GM18907 (cell line): ENCODE results near the gene CRYGN.

Source experiments
- ATAC-seq: cut with Tn5 transposase; IDR thresholded peaks from one replicate; pipeline ENCODE4 v1.9.1; 2021; ENCODE audit warnings: mild to moderate bottlenecking, moderate library complexity; ENCODE audit not compliant: unreplicated experiment

Gene CRYGN, protein sequence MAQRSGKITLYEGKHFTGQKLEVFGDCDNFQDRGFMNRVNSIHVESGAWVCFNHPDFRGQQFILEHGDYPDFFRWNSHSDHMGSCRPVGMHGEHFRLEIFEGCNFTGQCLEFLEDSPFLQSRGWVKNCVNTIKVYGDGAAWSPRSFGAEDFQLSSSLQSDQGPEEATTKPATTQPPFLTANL

DNA sequence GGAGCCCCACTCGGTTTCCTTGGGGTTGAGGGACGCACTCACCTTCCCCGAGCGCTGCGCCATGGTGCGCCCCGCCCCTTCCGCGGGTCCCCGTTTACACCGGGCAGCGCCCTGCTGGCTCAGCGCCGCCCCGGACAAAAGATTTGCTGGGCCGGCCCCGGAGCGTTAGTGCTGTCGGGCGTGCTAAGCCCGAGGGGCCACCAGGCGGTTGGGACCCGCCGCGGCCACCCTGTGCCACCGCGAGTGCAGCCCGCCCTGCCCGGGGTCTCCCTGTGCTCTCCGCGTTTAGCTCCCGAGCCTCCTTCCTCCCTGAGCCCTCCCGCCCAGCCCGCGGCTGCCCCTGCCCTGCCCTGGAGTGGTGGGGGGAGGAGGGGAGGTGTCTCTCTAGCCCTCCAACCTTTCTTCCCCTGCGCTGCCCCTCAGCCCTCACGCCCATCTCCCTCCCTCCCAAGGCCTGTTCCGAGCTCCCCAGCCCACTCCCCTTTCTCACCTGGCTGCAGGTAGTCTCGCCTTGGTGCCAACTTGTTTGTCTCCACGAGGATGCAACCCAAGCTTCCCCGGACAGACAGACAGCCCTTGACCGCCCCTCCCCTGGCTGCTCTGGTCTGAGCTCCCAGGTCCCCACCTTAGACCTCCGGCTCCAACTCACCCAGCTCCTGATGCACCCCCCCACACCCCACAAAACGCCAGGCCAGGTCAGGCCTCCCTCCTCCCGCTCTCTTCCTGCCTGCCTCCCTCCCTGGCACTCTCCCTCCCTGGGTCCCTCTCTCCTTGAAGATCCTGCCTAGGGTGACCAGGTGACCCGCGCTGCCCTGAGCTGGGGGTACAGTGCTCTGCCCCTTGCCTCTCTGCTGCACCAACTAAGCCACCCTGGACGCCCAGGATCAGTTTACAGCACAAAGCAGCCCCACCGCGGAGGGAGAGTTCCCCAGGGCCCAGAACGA lies at the start of gene CRYGN:
TSS of gene CRYGN (minus strand) at position 287 of the 944 bp plus-strand sequence. CDS start at position 63, 224 bp downstream.
- ATAC-seq, result no peak

DNA sequence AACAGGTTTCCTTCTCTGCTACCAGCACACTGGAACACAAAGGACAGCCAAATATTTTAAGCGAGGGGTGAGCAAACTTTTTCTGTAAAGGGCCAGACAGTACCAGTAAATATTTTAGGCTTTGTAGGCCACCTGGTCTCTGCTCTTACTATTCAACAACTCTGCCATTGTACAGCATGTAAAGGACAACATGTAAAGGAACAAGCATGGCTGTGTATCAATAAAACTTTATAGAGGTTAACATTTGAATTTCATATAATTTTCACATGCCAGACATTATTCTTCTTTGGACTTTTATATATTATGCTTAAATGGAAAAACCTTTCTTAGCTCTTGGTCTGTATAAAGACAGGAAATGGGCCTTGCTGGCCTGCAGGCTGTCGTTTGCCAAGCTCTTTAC lies 49.6 kb upstream of the CRYGN start:
- no peak for ATAC-seq

- no peak for ATAC-seq
These were observed 48.2 kb upstream of the CRYGN start for GRCh38 chr7:151488096-151488495.

GRCh38 chr7:151487228-151487627 lies 47.3 kb upstream of the CRYGN start:
- no peak for ATAC-seq

GRCh38 chr7:151486074-151486473 lies 46.1 kb upstream of the CRYGN start:
- ATAC-seq, result no peak

- ATAC-seq, result no peak
These were observed 45.2 kb upstream of the CRYGN start for GRCh38 chr7:151484971-151485707.

DNA sequence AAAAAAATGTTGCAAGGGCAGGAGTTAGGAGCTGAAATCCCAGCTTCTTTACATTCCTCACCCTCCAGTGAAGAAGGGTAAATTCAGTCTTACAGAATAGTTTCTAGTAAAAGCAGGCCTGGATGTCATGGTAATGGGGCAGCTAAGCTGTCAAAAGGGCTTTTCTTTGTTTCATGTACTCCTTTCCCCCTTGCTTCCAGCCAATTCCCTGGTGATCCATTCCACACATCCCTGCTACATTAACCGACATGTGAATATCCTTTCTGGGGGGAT lies 43.7 kb upstream of the CRYGN start:
- ATAC-seq, result no peak

DNA sequence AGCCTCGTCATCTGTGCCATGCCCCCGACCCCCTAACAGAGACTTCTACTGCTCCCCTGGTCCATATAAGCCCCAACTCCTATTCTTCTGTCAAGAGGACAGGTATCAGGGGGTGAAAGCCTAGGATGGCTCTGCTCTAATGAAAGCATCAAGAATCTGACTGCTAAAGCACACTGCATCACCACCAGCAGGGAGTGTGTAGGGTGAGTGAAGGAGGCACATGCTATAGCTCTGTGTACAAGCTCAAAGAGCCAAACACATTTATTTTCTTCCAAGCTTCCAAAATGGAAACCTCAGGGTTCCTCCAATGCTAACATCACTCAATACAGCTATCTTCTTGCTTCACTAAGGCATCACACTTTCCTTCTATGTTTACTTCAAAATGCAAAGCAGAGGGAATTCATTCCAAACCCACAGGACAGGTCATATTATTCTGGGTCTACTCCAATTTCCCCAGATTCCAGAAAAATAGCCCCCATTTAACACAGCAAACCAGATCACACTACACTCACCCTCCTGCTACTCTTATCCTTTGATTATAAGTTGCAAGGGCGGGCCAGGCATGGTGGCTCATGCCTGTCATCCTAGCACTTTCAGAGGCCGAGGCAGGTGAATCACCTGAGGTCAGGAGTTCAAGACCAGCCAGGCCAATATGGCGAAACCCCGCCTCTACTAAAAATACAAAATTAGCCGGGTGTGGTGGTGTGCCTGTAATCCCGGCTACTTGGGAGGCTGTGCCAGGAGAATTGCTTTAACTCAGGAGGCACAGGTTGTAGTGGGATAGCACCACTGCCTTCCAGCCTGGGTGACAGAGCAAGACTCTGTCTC lies 43.2 kb upstream of the CRYGN start:
- no peak for ATAC-seq

DNA sequence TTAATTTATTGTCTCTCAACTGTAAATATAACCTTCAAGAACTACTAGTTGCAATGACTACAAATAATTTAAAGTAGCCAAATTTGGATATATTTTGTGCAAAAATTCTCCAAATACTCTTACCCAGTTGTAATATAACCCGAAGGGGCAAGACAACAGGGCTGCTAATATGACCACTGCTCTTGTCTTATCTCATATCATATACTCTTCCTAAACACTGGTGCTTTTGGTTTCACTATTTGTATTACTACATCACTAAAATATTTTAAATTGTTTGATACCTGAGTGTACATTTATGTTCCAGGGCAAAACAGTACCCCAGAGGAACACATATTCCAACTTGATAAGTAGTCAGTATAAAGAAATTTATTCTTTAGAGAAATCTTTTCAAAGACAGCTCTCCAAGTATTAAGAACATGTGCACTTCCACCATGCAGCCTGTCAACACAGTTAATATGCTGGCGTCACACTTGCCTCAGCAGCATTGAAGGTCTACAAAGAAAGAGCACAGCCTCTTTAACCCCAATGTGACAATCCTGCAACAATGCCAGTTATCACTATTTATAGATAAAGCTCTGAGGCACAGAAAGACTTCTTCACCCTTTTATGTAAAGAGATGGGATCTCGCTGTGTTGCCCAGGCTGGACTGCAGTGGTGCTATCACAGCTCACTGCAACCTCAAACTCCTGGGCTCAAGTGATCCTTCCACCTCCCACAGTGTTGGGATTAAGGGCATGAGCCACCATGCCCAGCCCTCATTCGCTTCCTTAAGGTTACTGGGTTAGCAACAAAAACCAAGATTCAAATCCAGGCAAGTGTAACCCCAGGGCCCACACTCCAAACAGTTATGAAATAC lies 41.9 kb upstream of the CRYGN start:
- ATAC-seq, result no peak

DNA sequence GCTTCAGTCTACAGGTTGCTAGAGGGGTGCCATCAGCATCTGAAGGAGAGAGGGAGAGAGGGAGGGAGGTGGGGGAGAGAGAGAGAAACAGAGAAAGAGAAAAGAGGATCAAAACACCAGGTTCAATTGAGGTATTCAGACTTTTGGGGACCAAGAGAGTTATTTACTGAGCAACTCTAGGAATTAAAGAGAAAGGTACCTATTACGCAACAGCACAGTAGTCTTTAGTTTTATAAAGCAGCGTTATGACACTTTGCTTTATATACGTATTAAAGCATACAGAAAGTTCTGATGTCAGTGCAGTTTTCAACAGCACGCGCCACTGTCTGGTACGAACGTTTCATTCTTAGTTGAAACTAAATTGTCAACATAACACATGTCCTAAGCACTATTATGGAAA lies 37.9 kb upstream of the CRYGN start:
- ATAC-seq, result no peak

DNA sequence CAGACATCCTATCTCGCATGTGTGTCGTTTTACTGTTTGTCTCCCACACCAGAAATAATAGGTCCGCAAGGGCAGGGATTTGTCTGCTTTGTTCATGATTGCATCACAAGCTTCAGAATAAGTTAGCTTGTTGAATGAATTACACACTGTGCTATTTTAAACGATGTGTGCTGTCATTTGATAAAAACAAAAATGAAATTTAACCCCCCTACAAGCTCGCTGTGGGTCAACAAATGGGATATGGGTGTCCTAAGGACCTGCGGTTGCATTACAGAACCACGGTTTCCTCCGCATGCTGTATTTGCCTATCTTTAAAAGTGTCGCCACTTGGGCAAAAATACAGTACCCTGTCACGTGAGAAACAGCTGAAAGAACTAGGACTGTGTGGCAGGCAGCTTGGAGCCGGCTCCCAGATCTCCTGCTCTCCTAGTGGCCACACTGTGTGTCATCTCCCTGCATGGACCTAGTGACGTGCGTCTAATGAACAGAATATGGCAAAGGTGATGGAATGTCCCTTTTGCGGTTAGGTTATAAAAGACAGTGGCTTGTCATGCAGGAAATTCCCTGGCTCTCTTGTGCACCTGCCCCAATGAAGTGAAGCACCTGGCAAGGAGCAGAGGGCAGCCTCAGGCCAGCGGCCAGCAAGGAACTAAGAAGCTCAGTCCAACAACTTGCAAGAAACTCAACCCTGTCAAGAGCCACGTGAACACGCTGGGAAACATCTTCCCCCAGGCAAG lies 32.9 kb upstream of the CRYGN start:
- ATAC-seq, result peak; percentile 57

DNA sequence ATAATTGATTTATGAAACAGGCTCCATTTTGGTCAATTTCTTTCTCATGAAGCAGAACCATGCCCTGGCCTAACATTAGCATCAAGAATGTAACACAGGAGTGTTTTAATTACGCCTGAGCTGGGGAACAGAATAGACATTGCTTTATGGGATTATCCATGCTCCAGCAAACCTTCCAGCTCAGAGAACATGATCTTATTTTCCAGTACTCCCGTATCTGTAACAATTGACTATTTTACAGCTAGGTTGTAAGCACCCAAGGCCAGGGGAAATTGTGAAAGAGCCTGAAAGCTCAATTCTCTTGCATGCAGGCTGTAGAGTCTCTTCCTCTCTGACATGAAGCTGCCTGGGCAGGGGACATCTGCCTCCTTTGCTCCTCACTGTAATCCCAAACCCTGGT lies 30.8 kb upstream of the CRYGN start:
- ATAC-seq, result no peak

DNA sequence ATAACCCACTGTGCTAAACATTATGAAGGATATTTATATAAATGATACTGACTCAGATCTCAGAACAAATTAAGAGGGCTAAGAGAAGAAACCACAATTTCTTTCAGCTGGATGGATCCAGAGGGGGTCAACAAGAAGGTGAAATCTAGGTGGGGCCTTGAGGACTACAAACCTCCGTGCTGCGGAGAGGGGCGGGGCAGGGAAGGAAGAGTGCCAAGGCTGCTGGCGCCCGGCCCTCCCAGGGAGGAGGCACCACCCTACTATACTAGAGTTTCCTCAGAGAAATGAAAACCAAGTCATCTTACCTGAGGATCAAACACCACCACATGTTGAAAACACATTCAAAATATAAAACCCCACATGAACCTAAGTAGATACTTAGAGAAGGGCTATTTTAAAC lies 29.3 kb upstream of the CRYGN start:
- ATAC-seq, result no peak

DNA sequence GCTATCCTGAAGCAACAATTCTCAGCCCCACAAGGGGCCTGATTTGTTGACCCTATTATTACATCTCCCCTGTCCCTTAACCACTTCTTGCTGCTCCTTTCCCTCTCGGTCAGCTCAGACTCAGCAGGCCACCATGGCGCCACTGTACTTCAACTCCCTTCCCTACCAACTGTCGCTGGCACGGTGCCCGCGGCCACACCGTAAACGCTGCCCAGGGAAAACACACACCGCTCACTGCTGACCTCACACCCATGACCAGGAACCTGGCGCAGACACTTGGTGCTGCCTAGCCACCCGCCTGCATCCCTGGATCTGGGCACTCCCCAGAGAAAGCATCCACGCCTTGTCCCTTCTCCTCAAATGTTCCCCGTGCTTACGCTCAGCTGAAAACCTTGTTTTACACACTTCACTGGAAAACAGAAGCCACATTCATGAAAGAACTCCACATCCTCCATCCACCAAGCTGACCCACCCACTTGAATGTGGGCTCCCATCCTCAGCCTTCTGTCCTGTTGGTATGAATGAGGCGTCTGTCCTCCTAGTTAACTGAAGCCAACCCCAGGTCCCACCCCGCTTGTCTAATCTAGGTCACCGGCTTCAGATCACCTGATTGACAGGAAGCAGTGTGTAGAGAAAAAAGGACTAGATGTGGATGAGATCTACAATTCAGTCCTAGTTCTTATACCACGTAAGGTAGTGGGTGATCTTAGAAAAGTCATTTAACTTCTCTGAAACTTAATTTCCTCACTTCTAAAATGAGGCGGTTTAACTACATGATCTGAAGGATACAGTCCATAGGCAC lies 28.5 kb upstream of the CRYGN start:
- no peak for ATAC-seq

DNA sequence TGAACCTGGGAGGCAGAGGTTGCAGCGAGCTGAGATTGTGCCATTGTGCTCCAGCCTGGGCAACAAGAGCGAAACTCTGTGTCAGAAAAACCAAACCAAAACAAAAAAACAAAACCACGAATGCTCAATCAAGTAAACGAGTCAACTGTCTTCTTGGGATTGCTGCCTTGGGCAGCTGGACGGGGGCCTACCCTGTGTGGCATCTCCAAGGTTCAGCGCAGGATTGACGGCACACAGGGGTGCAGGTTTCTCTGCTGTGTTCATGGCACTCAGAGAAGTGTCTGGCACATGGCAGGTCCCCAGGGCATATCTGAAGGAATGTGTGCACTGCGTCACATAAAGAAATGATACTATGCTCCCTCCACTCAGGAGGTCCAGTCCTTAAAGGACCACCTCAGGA lies 25.2 kb upstream of the CRYGN start:
- ATAC-seq, result no peak

DNA sequence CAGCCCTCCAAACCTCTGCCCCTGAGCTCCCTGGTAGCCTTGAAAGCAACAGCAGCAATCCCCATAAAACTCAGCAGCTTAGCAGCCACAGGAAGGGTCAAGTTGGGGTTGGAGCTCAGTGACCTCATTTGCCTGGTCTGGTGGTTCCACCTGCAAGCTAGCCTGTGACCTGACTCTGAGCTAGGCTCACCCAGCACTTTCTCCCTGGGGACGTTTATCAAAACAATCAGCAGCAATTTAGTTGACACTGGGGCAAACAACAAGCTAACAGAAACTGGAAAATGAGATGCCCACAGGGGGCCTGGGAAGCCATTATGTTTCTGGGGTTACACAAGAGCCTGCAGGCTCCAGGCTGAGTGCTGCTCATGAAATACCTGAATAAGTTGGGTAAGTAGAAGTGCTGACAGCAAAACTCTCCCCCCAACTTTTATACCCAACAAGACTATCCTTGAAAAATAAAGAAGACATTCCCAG lies 22.4 kb upstream of the CRYGN start:
- ATAC-seq, result no peak

DNA sequence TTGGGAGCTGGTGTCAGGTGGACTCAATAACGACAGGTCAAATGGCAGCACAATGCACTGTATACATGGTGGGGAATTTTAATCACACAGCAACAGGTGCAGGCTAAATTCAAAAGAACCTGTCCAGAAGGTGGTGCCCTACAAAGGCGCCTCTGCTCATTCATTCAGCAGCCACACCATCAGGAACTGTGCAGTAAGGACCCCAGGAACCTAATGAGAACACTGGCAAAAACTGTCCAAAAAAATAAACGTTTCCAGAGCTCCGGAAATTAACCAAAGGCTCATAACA lies 21.9 kb upstream of the CRYGN start:
- ATAC-seq, result no peak

DNA sequence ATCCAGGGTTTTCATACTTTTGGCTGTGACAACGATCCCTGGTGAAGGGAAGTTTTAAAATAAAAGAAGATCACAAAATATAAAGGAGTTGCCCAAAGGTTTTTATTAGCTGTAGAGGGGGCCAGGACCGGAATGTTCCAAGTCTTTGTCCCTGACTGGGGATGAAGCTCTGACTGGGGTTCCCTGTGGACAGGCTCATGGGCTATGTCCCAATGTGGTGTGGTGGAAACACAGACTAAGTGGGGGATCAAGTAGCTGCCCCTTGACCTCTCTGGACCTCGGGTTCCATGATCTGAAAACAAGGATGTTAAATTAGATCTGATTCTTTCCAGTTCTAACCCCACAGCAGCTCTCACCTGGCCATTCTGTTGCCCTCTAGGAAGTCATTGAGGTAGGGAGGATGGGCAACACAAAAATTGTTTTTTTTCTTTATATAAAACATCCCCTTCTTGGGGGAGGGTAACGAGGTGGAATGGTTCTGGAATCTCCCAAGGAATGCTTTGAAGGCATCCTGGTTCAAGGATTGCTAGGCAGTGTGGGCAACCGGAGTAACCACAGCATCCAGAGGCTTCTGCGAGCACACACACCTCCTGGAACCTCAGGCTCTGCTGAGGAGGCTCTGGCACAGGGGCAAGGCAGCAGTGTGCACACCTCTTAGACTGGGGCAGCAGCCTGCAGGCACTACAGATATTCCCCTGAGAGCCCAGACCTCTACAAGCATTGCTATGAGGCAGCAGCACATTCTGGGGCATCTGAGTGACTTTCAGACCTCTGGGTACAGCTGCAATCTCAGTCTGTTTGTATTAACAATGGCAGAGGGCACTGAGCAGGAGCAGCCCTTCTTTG lies 21.4 kb upstream of the CRYGN start:
- ATAC-seq, result no peak
